Natural killer cell (primary cell): ENCODE data around the gene PRDX5. TPM values are rescaled to one million over a fixed set of nuclear protein-coding genes. Genes with fewer than 3 reads are reported as not detected.

Source experiments
- ATAC-seq, 3 donors: fragments of 150-1000 bp in 2 of 3; fragments of 200-7000 bp in 1 of 3; cut with Tn5 transposase; 1 replicate in 1 of 3; 2 replicates in 2 of 3; pipeline ENCODE4 v1.10.0; 2021; ENCODE audit warnings: mild to moderate bottlenecking in 2 of 3, moderate library complexity in 2 of 3
- DNase-seq, 2 donors: peaks; one replicate each; pipeline versions ENCODE4 v3.0.0 to v3.0.0-alpha.2; 2013 to 2021; ENCODE audit warnings: mixed read lengths in 1 of 2
- H3K27ac ChIP-seq: one replicate; pipeline ENCODE4 v1.5.1; 2013; ENCODE audit warnings: mild to moderate bottlenecking, low read length
- H3K27me3 ChIP-seq: one replicate; pipeline ENCODE4 v1.6.1; 2013; ENCODE audit warnings: low read length; ENCODE audit not compliant: control insufficient read depth, insufficient read depth
- H3K36me3 ChIP-seq: one replicate; pipeline ENCODE4 v1.6.1; 2013; ENCODE audit warnings: low read length; ENCODE audit not compliant: control insufficient read depth, insufficient read depth
- H3K4me1 ChIP-seq: one replicate; pipeline ENCODE4 v1.6.1; 2013; ENCODE audit warnings: low read length; ENCODE audit not compliant: control insufficient read depth, insufficient read depth
- H3K4me3 ChIP-seq: one replicate; pipeline ENCODE4 v1.5.1; 2013; ENCODE audit warnings: low read length
- H3K9me3 ChIP-seq: one replicate; pipeline ENCODE4 v1.6.1; 2013; ENCODE audit warnings: low read length; ENCODE audit not compliant: control insufficient read depth, insufficient read depth
- H3K27ac Mint-ChIP-seq, 2 donors: one replicate each; pipeline ENCODE4 v1.8.0; 2022; ENCODE audit warnings: mild to moderate bottlenecking in 2 of 2, mixed read lengths in 2 of 2, moderate library complexity in 1 of 2
- H3K27me3 Mint-ChIP-seq, 2 donors: one replicate each; pipeline ENCODE4 v1.8.0; 2022; ENCODE audit warnings: low read depth in 2 of 2, mixed read lengths in 2 of 2
- H3K36me3 Mint-ChIP-seq: one replicate; pipeline ENCODE4 v1.8.0; 2022; ENCODE audit warnings: mixed read lengths
- H3K4me1 Mint-ChIP-seq, 2 donors: one replicate each; pipeline ENCODE4 v1.8.0; 2022; ENCODE audit warnings: mixed read lengths in 2 of 2
- H3K4me3 Mint-ChIP-seq: one replicate; pipeline ENCODE4 v1.8.0; 2022; ENCODE audit warnings: mild to moderate bottlenecking, moderate library complexity, mixed read lengths
- H3K9me3 Mint-ChIP-seq, 2 donors: one replicate each; pipeline ENCODE4 v1.8.0; 2022; ENCODE audit warnings: mixed read lengths in 2 of 2
- CTCF ChIP-seq: fragments of 200-600 bp; IDR thresholded peaks from one replicate; pipeline ENCODE4 v1.8.0; 2022; ENCODE audit warnings: antibody characterized with exemption
- WGBS: methylation state at CpG from one replicate; pipeline ENCODE4 v1.1.7; 2013; ENCODE audit warnings: missing lambda C conversion rate; ENCODE audit not compliant: insufficient coverage; 5-methylcytosine and 5-hydroxymethylcytosine counted together
- intact Hi-C: fragments of 100-400 bp; cut with micrococcal nuclease; formaldehyde crosslinking; loops from one replicate; pipeline ENCODE4 v1.14.2; 2022
- total RNA-seq, 4 donors: library from RNA; stranded (reverse); fragments of 120-200 nt in 1 of 4; gene quantifications; one replicate each; pipeline versions ENCODE4 v1.2.3 to v1.2.4, GENCODE V29; 2013 to 2022

The PRDX5 gene
- total RNA-seq, 3 donors from 2014 or later (not counting 1 experiment from before 2014, with no cell fraction given) = 85.9 to 104 (median 88.8) TPM

- DNase-seq (peak; percentile 99), ATAC-seq (peak; percentile 74 to 89 (median 74))
- Mint-ChIP-seq H3K27ac (peak within 1 kb of the TSS; percentile 91 to 97), H3K36me3 (no peaks in the 10 kb centered on the region), H3K4me1 (peaks cover 21 to 32% of the 10 kb centered on the region in 2 donors), H3K4me3 (peak within 1 kb of the TSS; percentile 96), H3K27me3 (peaks cover 6 to 12% of the 10 kb centered on the region in 2 donors), H3K9me3 (no peaks in the 10 kb centered on the region)
- under 1% methylated on average over 81 of the region's 81 CpGs for WGBS
- Histone ChIP-seq H3K27me3 (peaks cover 13% of the 10 kb centered on the region), H3K36me3 (no peaks in the 10 kb centered on the region), H3K4me1 (peaks cover 47% of the 10 kb centered on the region), H3K27ac (peak within 1 kb of the TSS; percentile 88), H3K9me3 (no peaks in the 10 kb centered on the region), H3K4me3 (peak within 1 kb of the TSS; percentile 70)
- TF ChIP-seq CTCF = no peak
- intact Hi-C loops = loop anchor here (1.0 to 5.0 kb wide), 5 partner anchors 12 to 64 kb away; partner anchors contain the start of genes CCDC88B, FKBP2, RPS6KA4 and TRMT112
Measured at GRCh38 chr11:64305075-64305690, 12.7 kb upstream of the PRDX5 start, which contains the start of gene ESRRA. Gene ESRRA, plus strand, starts transcription at chr11:64305524. Its CDS starts 1,656 bp downstream, at chr11:64307180.

- ATAC-seq = peak; percentile 4 to 11 (median 5)
- no peaks in the 10 kb centered on the region for H3K9me3 Mint-ChIP-seq
- peak overlapping the region; percentile 96 for H3K4me3 Mint-ChIP-seq
- Histone ChIP-seq H3K27ac (peak overlapping the region; percentile 69), H3K4me1 (peaks cover 40% of the 10 kb centered on the region), H3K36me3 (peaks cover 2% of the 10 kb centered on the region), H3K27me3 (peaks cover 5% of the 10 kb centered on the region), H3K4me3 (peak overlapping the region; percentile 70), H3K9me3 (no peaks in the 10 kb centered on the region)
- no peaks in the 10 kb centered on the region for H3K36me3 Mint-ChIP-seq
- peaks cover 16 to 25% of the 10 kb centered on the region in 2 donors for H3K4me1 Mint-ChIP-seq
- DNase-seq = peak in 1 of 2 donors; percentile 79
- H3K27ac Mint-ChIP-seq = peak overlapping the region; percentile 91 to 97
- TF ChIP-seq CTCF = no peak
- H3K27me3 Mint-ChIP-seq = peaks cover under 1 to 5% of the 10 kb centered on the region in 2 donors
- WGBS = under 1% methylated on average over 71 of the region's 71 CpGs
- intact Hi-C loops = loop anchor here (1.0 to 5.0 kb wide), 5 partner anchors 11 to 65 kb away; partner anchors contain the start of genes CCDC88B, FKBP2, RPS6KA4 and TRMT112
Measured at GRCh38 chr11:64305691-64306562, 12.0 kb upstream of the PRDX5 start.

DNA sequence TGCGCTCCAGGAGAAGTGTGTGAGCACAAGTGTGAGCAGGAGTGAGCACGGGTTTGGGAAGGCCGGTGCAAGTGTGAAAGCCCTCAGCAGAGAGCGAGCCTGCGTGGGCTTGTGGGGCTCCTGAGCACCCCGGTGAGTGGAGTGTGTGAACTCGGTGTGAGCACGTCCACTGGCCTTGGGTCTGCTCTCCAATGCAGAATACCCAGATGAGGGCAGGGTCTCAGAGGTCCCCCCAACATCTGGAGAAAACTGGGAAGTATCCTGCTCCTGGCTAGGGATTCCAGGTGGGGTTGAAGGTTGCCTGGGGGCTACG is 11.4 kb upstream of the PRDX5 start:
- H3K4me3 ChIP-seq = peak overlapping the region; percentile 70
- peaks cover 34% of the 10 kb centered on the region for H3K4me1 ChIP-seq
- intact Hi-C loops = loop anchor here (5.0 kb wide), 1 partner anchor 36 kb away; the partner anchor contains the start of gene CCDC88B
- peaks cover 0 to 3% of the 10 kb centered on the region in 2 donors for H3K27me3 Mint-ChIP-seq
- DNase-seq = no peak
- peaks cover 5% of the 10 kb centered on the region for H3K36me3 ChIP-seq
- ATAC-seq = no peak
- no peaks in the 10 kb centered on the region for H3K9me3 Mint-ChIP-seq
- TF ChIP-seq CTCF = no peak
- H3K4me3 Mint-ChIP-seq = peak overlapping the region; percentile 96
- H3K27ac ChIP-seq = peak overlapping the region; percentile 69
- H3K27ac Mint-ChIP-seq = peak overlapping the region; percentile 91 to 97
- 20% methylated on average over 9 of the region's 9 CpGs for WGBS
- H3K9me3 ChIP-seq = no peaks in the 10 kb centered on the region
- H3K27me3 ChIP-seq = peaks cover 3% of the 10 kb centered on the region
- H3K36me3 Mint-ChIP-seq = no peaks in the 10 kb centered on the region
- peaks cover 15 to 23% of the 10 kb centered on the region in 2 donors for H3K4me1 Mint-ChIP-seq
